ENCODE data around the gene KCNH4. TPM values are rescaled to one million over a fixed set of nuclear protein-coding genes. Genes with fewer than 3 reads are reported as not detected.

The KCNH4 gene
- total RNA-seq, 6 experiments from 2014 or later, result 0.11 TPM; not detected in 5

DNA sequence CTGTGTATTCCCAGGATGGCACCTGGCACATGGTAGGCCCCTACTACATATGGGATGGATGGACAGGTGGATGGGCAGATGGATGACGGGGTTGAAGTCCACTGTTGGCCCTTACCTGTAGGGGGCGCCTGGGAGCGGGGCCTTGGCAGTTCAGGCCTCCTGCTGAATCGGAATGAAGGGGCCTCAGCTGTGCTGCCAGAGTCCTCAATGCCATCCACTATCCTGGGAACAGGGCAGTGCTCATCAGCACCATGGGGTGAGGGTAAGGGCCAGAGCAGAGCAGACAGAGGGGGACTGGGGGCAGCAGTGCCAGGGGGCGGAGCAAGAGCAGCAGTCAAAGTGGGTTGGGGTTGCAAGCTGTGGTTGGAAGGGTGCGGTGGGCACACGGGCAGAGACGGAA is 17.8 kb downstream of the KCNH4 start:
- H3K9me3 ChIP-seq, result no peaks in the 10 kb centered on the region
- no peak for TF ChIP-seq POLR2A (IDR thresholded peaks at IDR 0.05)
- TF ChIP-seq, protein P1, sequence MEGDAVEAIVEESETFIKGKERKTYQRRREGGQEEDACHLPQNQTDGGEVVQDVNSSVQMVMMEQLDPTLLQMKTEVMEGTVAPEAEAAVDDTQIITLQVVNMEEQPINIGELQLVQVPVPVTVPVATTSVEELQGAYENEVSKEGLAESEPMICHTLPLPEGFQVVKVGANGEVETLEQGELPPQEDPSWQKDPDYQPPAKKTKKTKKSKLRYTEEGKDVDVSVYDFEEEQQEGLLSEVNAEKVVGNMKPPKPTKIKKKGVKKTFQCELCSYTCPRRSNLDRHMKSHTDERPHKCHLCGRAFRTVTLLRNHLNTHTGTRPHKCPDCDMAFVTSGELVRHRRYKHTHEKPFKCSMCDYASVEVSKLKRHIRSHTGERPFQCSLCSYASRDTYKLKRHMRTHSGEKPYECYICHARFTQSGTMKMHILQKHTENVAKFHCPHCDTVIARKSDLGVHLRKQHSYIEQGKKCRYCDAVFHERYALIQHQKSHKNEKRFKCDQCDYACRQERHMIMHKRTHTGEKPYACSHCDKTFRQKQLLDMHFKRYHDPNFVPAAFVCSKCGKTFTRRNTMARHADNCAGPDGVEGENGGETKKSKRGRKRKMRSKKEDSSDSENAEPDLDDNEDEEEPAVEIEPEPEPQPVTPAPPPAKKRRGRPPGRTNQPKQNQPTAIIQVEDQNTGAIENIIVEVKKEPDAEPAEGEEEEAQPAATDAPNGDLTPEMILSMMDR (IDR thresholded peaks at IDR 0.05), result peak in 3 of 4 donors; percentile 14 to 36 (median 15)
- no peak overlapping the region for H3K27ac ChIP-seq
- intact Hi-C loops (cut with DNase I), result no loop called here
- ATAC-seq (peak in 1 of 4 donors; percentile 6), DNase-seq (no peak)
- H3K4me1 ChIP-seq, result no peaks in the 10 kb centered on the region
- no peaks in the 10 kb centered on the region for H3K36me3 ChIP-seq
- no peak overlapping the region for H3K4me3 ChIP-seq
- WGBS (ENCODE audit: insufficient coverage, low coverage, low lambda C conversion rate, missing lambda C conversion rate), result 40% methylated on average over 6 of the region's 8 CpGs
- H3K27me3 ChIP-seq, result no peaks in the 10 kb centered on the region

DNA sequence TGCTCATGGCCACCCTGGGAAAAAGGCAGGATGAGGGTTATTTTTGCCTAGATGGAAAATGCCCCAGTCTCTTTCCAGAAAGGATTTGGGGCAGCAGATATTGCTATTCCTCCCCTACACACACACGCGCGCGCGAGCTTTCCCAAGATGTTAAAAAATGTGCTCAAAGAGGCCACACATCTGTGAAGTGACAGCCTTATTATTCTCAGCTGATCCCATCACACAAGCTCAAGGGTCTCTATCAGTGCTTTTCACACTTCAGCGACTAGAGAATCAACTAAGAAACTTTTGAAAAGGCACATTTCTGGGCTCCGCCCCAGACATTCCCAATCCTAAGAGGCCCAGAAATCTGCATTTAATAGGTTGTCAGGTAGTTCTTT is 20.4 kb downstream of the KCNH4 start:
- TF ChIP-seq, protein P1 (IDR thresholded peaks at IDR 0.05), result no peak
- TF ChIP-seq POLR2A (IDR thresholded peaks at IDR 0.05), result no peak
- Histone ChIP-seq H3K36me3 (no peaks in the 10 kb centered on the region), H3K4me3 (no peak overlapping the region), H3K9me3 (no peaks in the 10 kb centered on the region), H3K4me1 (no peaks in the 10 kb centered on the region), H3K27ac (no peak overlapping the region), H3K27me3 (no peaks in the 10 kb centered on the region)
- intact Hi-C loops (cut with DNase I), result no loop called here
- WGBS (ENCODE audit: insufficient coverage, low coverage, low lambda C conversion rate, missing lambda C conversion rate), result 90% methylated on average over 7 of the region's 7 CpGs
- DNase-seq (no peak), ATAC-seq (no peak)

DNA sequence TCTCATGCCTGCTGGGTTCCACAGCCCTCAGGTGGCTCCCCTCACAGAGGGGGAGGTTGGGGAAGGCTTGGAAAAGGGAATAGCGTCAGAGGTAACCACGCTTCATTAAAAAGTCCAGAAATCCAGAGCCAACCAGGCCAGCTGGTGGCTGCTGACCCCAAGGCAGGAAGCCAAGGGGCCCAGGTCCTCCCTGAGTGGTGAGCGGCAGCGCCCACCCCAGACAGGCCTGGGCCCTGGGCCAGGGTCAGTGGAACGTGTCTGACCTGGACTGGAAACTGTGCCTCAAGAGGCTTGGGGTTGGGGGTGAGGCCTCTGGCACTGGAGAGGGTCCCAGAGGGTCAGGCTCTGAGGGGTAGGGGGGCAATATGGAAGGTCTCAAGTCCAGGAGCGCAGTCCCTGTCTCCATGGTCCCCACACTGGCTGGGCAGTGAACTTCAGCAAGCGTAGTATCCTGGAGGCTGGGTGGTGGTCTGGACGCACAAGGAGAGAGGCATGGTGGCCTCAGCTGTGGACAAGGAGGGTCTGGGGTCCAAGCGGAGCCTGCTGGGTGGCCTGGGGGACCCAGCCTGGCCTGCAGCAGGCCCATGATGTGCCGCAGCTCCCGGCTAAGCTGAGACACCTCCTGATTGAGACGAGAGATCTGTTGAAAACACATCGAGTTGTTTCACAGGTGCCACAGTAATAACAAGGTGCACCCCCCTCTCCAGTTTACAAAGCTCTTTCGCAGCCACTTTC is 21.0 kb downstream of the KCNH4 start:
- ATAC-seq (no peak), DNase-seq (no peak)
- Histone ChIP-seq H3K36me3 (no peaks in the 10 kb centered on the region), H3K4me1 (no peaks in the 10 kb centered on the region), H3K4me3 (no peak overlapping the region), H3K27ac (no peak overlapping the region), H3K9me3 (no peaks in the 10 kb centered on the region), H3K27me3 (no peaks in the 10 kb centered on the region)
- intact Hi-C loops (cut with DNase I), result no loop called here
- WGBS (ENCODE audit: insufficient coverage, low coverage, low lambda C conversion rate, missing lambda C conversion rate), result 60% methylated on average over 5 of the region's 14 CpGs
- no peak for TF ChIP-seq POLR2A (IDR thresholded peaks at IDR 0.05)

DNA sequence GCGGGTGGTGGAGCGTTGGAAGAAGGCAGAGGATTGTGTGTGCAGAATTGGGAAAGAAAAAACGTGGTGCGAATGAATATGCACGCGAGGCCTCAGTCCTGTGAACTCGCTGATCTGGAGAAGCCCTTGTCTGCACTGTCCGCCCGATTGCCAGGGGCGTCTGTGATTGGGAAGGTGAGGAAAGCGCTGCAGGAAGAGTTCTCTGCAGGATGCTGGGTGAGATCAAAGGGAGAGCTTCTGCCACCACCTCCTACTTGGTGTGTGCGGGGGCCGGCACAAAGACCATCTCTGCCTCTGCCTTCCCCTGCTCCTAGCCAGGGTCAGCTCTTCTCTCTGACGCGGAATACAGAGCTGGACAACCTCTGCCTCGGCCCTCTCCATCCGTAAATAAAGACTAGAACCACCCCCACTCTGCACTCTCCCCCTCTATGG is 25.3 kb downstream of the KCNH4 start:
- Histone ChIP-seq H3K36me3 (no peaks in the 10 kb centered on the region), H3K27me3 (no peaks in the 10 kb centered on the region), H3K27ac (no peak overlapping the region), H3K4me3 (peak overlapping the region; percentile 95 to 99 (median 99)), H3K9me3 (no peaks in the 10 kb centered on the region), H3K4me1 (peaks cover 0 to 16% (median 5%) of the 10 kb centered on the region in 4 donors)
- intact Hi-C loops (cut with DNase I), result no loop called here
- 34% methylated on average over 12 of the region's 17 CpGs for WGBS (ENCODE audit: insufficient coverage, low coverage, low lambda C conversion rate, missing lambda C conversion rate)
- DNase-seq, result no peak
- no peak for ATAC-seq
- TF ChIP-seq, protein P1 (IDR thresholded peaks at IDR 0.05), result no peak
- no peak for TF ChIP-seq POLR2A (IDR thresholded peaks at IDR 0.05)

DNA sequence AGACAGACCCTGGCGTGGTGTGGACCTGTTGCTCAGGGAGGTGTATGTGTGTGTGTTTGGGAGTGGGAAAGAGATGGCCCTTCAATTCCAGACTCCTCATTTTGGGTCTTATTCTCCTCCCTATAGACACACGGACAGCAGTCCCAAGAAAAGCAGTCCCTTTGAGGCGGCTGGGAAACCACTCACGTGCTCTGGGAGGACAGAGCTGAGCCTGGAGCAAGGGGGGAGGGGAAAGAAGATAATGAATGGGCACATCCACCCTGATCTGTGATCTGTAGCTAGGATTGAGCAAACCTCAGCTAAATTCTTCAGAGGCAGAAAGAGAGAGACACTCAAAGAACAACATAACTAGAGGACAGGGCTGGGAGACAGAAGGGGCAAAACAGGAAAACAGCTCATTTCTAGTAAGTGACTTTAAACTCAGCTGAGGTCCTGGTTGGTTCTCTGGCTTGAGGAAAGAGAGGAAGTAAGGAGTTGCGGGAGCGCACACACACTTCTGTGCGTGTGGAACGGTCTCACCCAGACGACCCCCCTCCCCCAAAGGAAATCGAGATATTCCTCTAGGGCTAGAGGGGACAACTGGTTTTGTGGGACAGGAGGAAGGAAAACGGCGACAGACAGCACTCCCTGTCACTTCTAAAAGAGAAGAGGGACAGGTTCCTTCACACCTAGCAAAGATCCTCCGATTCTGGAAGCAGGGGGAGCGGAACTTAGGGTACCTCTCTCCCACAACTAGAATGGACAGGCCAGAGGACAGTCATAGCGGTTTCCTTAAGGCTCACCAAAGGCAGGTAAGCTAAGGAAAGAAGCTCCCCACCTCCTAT is 26.8 kb downstream of the KCNH4 start:
- DNase-seq (no peak), ATAC-seq (peak in 3 of 4 donors; percentile 4 to 24 (median 8))
- peak overlapping the region; percentile 69 to 82 (median 79) for H3K27ac ChIP-seq
- TF ChIP-seq, protein P1 (IDR thresholded peaks at IDR 0.05), result no peak
- no peak for TF ChIP-seq POLR2A (IDR thresholded peaks at IDR 0.05)
- H3K36me3 ChIP-seq, result no peaks in the 10 kb centered on the region
- no peaks in the 10 kb centered on the region for H3K27me3 ChIP-seq
- H3K4me1 ChIP-seq, result peaks cover 0 to 20% (median 5%) of the 10 kb centered on the region in 4 donors
- H3K4me3 ChIP-seq, result peak overlapping the region; percentile 95 to 99 (median 99)
- H3K9me3 ChIP-seq, result no peaks in the 10 kb centered on the region
- 6% methylated on average over 12 of the region's 15 CpGs for WGBS (ENCODE audit: insufficient coverage, low coverage, low lambda C conversion rate, missing lambda C conversion rate)
- intact Hi-C loops (cut with DNase I), result no loop called here
